ENCODE measurements around the gene YIF1B. TPM values are rescaled to one million over a fixed set of nuclear protein-coding genes. Genes with fewer than 3 reads are reported as not detected.

YIF1B gene
- total and polyA plus RNA-seq, 9 of the 15 experiments (the other 6 are each of a cell fraction or from before 2014, with no cell fraction given) = 8.5 to 586 (median 323) TPM

- TF ChIP-seq ZNF184 (CRISPR knock-in tag; IDR thresholded peaks at IDR 0.05) = no peak
- no peak for TF ChIP-seq HEY1 (CRISPR knock-in tag; IDR thresholded peaks at IDR 0.05; ENCODE audit: borderline replicate concordance)
- no peak for TF ChIP-seq ETS1 (conservative IDR thresholded peaks at IDR 0.05; ENCODE audit: control insufficient read depth, low read depth, low read length)
- no peak for TF ChIP-seq MCM7 (IDR thresholded peaks at IDR 0.05)
- TF ChIP-seq ZNF561 (CRISPR knock-in tag; conservative IDR thresholded peaks at IDR 0.05) = no peak
- TF ChIP-seq NFYB (IDR thresholded peaks at IDR 0.05; ENCODE audit: extremely low read depth, insufficient read length) = no peak
- no peak for TF ChIP-seq KDM1A (IDR thresholded peaks at IDR 0.05)
- no peak for TF ChIP-seq CBFB (CRISPR knock-in tag; IDR thresholded peaks at IDR 0.05)
- no peak for TF ChIP-seq POU5F1 (IDR thresholded peaks at IDR 0.05; ENCODE audit: borderline replicate concordance, low read depth, low read length, partially characterized antibody)
- no peak for TF ChIP-seq PURB (CRISPR knock-in tag; IDR thresholded peaks at IDR 0.05; ENCODE audit: low read depth)
- TF ChIP-seq CAMTA2 (CRISPR knock-in tag; conservative IDR thresholded peaks at IDR 0.05) = no peak
- no peak for TF ChIP-seq SMAD3 (CRISPR knock-in tag; conservative IDR thresholded peaks at IDR 0.05)
- TF ChIP-seq SNAPC5 (CRISPR knock-in tag; IDR thresholded peaks at IDR 0.05) = no peak
- no peak for TF ChIP-seq HNRNPK (IDR thresholded peaks at IDR 0.05; ENCODE audit: low read depth, low read length, poor library complexity, severe bottlenecking)
- TF ChIP-seq AFF1 (IDR thresholded peaks at IDR 0.05; ENCODE audit: low read depth in 1 of 2, partially characterized antibody in 2 of 2) = no peak
- TF ChIP-seq HINFP (tag; conservative IDR thresholded peaks at IDR 0.05; ENCODE audit: low read depth) = no peak
- TF ChIP-seq MED1 (CRISPR knock-in tag; IDR thresholded peaks at IDR 0.05; ENCODE audit: borderline replicate concordance) = no peak
- no peak for TF ChIP-seq FOXO4 (CRISPR knock-in tag; IDR thresholded peaks at IDR 0.05)
These were observed 45.9 kb upstream of the YIF1B start (continued) for GRCh38 chr19:38361633-38362075.

Measured in K562 (cell line).